WTC11 (cell line): ENCODE data around the gene CDH13. TPM values are rescaled to one million over a fixed set of nuclear protein-coding genes. Genes with fewer than 3 reads are reported as not detected.

Source experiments
- ATAC-seq: fragments of 200-7000 bp; cut with Tn5 transposase; 2 replicates; pipeline ENCODE4 v1.10.0; 2021; ENCODE audit warnings: mild to moderate bottlenecking, moderate library complexity
- CTCF ChIA-PET: fragments of 300-600 bp; sonication (Branson Sonifier 250); formaldehyde crosslinking; loops from one replicate; lab custom pipeline; 2021; ENCODE audit warnings: antibody characterized with exemption; lab: Charles Lee
- POLR2A ChIA-PET: fragments of 350-600 bp; sonication (Branson Sonifier 250); formaldehyde crosslinking; loops from one replicate; lab custom pipeline; 2021; ENCODE audit warnings: antibody characterized with exemption; lab: Charles Lee
- DNase-seq: peaks from one replicate; pipeline ENCODE4 v3.0.0; 2021; ENCODE audit warnings: low spot score
- H3K27ac Mint-ChIP-seq: 2 replicates; pipeline ENCODE4 v1.8.0; 2021; ENCODE audit warnings: mixed read lengths
- H3K27me3 Mint-ChIP-seq: 2 replicates; pipeline ENCODE4 v1.8.0; 2021; ENCODE audit warnings: low read depth, mild to moderate bottlenecking, moderate library complexity, mixed read lengths
- H3K36me3 Mint-ChIP-seq: 2 replicates; pipeline ENCODE4 v1.8.0; 2021; ENCODE audit warnings: mixed read lengths
- H3K4me1 Mint-ChIP-seq: 2 replicates; pipeline ENCODE4 v1.8.0; 2022; ENCODE audit warnings: mixed read lengths
- H3K4me3 Mint-ChIP-seq: 2 replicates; pipeline ENCODE4 v1.8.0; 2021; ENCODE audit warnings: mild to moderate bottlenecking, moderate library complexity, mixed read lengths
- H3K9me3 Mint-ChIP-seq: 2 replicates; pipeline ENCODE4 v1.8.0; 2021; ENCODE audit warnings: mixed read lengths
- AFF4 ChIP-seq: sonication (generic); formaldehyde crosslinking; IDR thresholded peaks from 2 replicates; pipeline ENCODE4 v1.8.1; 2023; ENCODE audit warnings: mild to moderate bottlenecking, missing genetic modification reagents, borderline replicate concordance
- AR ChIP-seq: fragments of 250-450 bp; sonication (Bioruptor Pico); IDR thresholded peaks from 2 replicates; pipeline ENCODE4 v1.9.0; 2021; ENCODE audit warnings: mild to moderate bottlenecking
- ATF1 ChIP-seq: sonication (generic); formaldehyde crosslinking; IDR thresholded peaks from 2 replicates; pipeline ENCODE4 v1.8.1; 2023; ENCODE audit warnings: mild to moderate bottlenecking, moderate library complexity, missing genetic modification reagents
- ATF3 ChIP-seq: sonication (generic); formaldehyde crosslinking; conservative IDR thresholded peaks from 2 replicates; pipeline ENCODE4 v1.8.1; 2022; ENCODE audit warnings: mild to moderate bottlenecking, missing genetic modification reagents
- JAZF1 ChIP-seq: fragments of 250-450 bp; sonication (Bioruptor Pico); IDR thresholded peaks from 2 replicates; pipeline ENCODE4 v1.9.0; 2021; ENCODE audit warnings: moderate library complexity, mild to moderate bottlenecking, inconsistent platforms
- JUN ChIP-seq: sonication (generic); formaldehyde crosslinking; IDR thresholded peaks from 2 replicates; pipeline ENCODE4 v1.8.0; 2023; ENCODE audit warnings: mild to moderate bottlenecking, missing genetic modification reagents
- NR2C2 ChIP-seq: sonication (generic); formaldehyde crosslinking; IDR thresholded peaks from 2 replicates; pipeline ENCODE4 v1.8.0; 2022; ENCODE audit warnings: mild to moderate bottlenecking, missing genetic modification reagents
- PRDM15 ChIP-seq: sonication (generic); formaldehyde crosslinking; IDR thresholded peaks from 2 replicates; pipeline ENCODE4 v1.8.0; 2022; ENCODE audit warnings: missing genetic modification reagents
- PRRX2 ChIP-seq: fragments of 250-450 bp; sonication (Bioruptor Pico); IDR thresholded peaks from 2 replicates; pipeline ENCODE4 v1.8.0; 2021; ENCODE audit warnings: mild to moderate bottlenecking
- RORB ChIP-seq: fragments of 250-450 bp; sonication (Bioruptor Pico); IDR thresholded peaks from 2 replicates; pipeline ENCODE4 v1.9.0; 2021; ENCODE audit warnings: mild to moderate bottlenecking
- ZBTB43 ChIP-seq: sonication (generic); formaldehyde crosslinking; IDR thresholded peaks from 2 replicates; pipeline ENCODE4 v1.8.1; 2023; ENCODE audit warnings: mild to moderate bottlenecking, missing genetic modification reagents
- ZNF532 ChIP-seq: fragments of 250-450 bp; sonication (Bioruptor Pico); IDR thresholded peaks from 2 replicates; pipeline ENCODE4 v1.9.0; 2021; ENCODE audit warnings: mild to moderate bottlenecking, borderline replicate concordance
- total RNA-seq: library from RNA; stranded (reverse); gene quantifications from 3 replicates; pipeline ENCODE4 v1.2.3, GENCODE V29; 2021

CDH13 gene
- total RNA-seq, 1 experiment from 2014 or later = 0.81 TPM

- no peak for DNase-seq
- Mint-ChIP-seq H3K27me3 (peaks cover 54% of the 10 kb centered on the region), H3K9me3 (peaks cover 5% of the 10 kb centered on the region), H3K36me3 (no peaks in the 10 kb centered on the region), H3K27ac (no peak overlapping the region), H3K4me1 (peaks cover 30% of the 10 kb centered on the region), H3K4me3 (no peak overlapping the region)
- ATAC-seq = no peak
- TF ChIP-seq ATF3 (CRISPR knock-in tag) (no peak), JAZF1 (CRISPR knock-in tag) (no peak), RORB (CRISPR knock-in tag) (no peak), AR (CRISPR knock-in tag) (no peak), JUN (CRISPR knock-in tag) (no peak), AFF4 (no peak), PRRX2 (CRISPR knock-in tag) (no peak), PRDM15 (no peak), ZNF532 (CRISPR knock-in tag) (no peak), NR2C2 (CRISPR knock-in tag) (no peak), ZBTB43 (no peak), ATF1 (CRISPR knock-in tag) (no peak)
- ChIA-PET POLR2A (no interaction called here), CTCF (interaction anchor here (1.1 to 4.1 kb wide), 3 partner anchors 173 to 366 kb away, joined by 3 to 19 read pairs (median 5); no protein-coding TSS in a partner anchor)
Observed at GRCh38 chr16:82629441-82630027, 2.8 kb downstream of the CDH13 start.
